ENCODE measurements around the gene REXO1.

The REXO1 gene

GRCh38 chr19:1794424-1795172, 53.7 kb downstream of the REXO1 start:
- H3K27me3 ChIP-seq (ENCODE audit: insufficient read depth, low read length), result no peaks in the 10 kb centered on the region
- H3K4me3 ChIP-seq (ENCODE audit: low read depth, low read length), result no peak overlapping the region
- no peaks in the 10 kb centered on the region for H3K79me2 ChIP-seq (ENCODE audit: control insufficient read depth, insufficient read depth, low read length, unreplicated experiment)
- no peak overlapping the region for H2AFZ ChIP-seq (ENCODE audit: low read length, unreplicated experiment)
- no peak overlapping the region for H3K27ac ChIP-seq (ENCODE audit: low read depth, low read length)
- H3K4me1 ChIP-seq (ENCODE audit: control insufficient read depth, insufficient read depth, low read length, unreplicated experiment), result no peaks in the 10 kb centered on the region
- H3K36me3 ChIP-seq (ENCODE audit: insufficient read depth, low read length), result no peaks in the 10 kb centered on the region

GRCh38 chr19:1791879-1792278, 56.4 kb downstream of the REXO1 start:
- Histone ChIP-seq H3K27me3 (ENCODE audit: insufficient read depth, low read length) (no peaks in the 10 kb centered on the region), H3K79me2 (ENCODE audit: control insufficient read depth, insufficient read depth, low read length, unreplicated experiment) (no peaks in the 10 kb centered on the region), H2AFZ (ENCODE audit: low read length, unreplicated experiment) (no peak overlapping the region), H3K27ac (ENCODE audit: low read depth, low read length) (no peak overlapping the region), H3K4me3 (ENCODE audit: low read depth, low read length) (no peak overlapping the region), H3K36me3 (ENCODE audit: insufficient read depth, low read length) (no peaks in the 10 kb centered on the region), H3K4me1 (ENCODE audit: control insufficient read depth, insufficient read depth, low read length, unreplicated experiment) (no peaks in the 10 kb centered on the region)

- no peaks in the 10 kb centered on the region for H3K79me2 ChIP-seq (ENCODE audit: control insufficient read depth, insufficient read depth, low read length, unreplicated experiment)
- no peak overlapping the region for H2AFZ ChIP-seq (ENCODE audit: low read length, unreplicated experiment)
- H3K27ac ChIP-seq (ENCODE audit: low read depth, low read length), result no peak overlapping the region
- H3K4me1 ChIP-seq (ENCODE audit: control insufficient read depth, insufficient read depth, low read length, unreplicated experiment), result no peaks in the 10 kb centered on the region
- no peak overlapping the region for H3K4me3 ChIP-seq (ENCODE audit: low read depth, low read length)
- no peaks in the 10 kb centered on the region for H3K27me3 ChIP-seq (ENCODE audit: insufficient read depth, low read length)
- no peaks in the 10 kb centered on the region for H3K36me3 ChIP-seq (ENCODE audit: insufficient read depth, low read length)
Observed at GRCh38 chr19:1790054-1790792, 58.1 kb downstream of the REXO1 start.

- Histone ChIP-seq H3K4me1 (ENCODE audit: control insufficient read depth, insufficient read depth, low read length, unreplicated experiment) (no peaks in the 10 kb centered on the region), H3K4me3 (ENCODE audit: low read depth, low read length) (no peak overlapping the region), H3K36me3 (ENCODE audit: insufficient read depth, low read length) (no peaks in the 10 kb centered on the region), H2AFZ (ENCODE audit: low read length, unreplicated experiment) (no peak overlapping the region), H3K79me2 (ENCODE audit: control insufficient read depth, insufficient read depth, low read length, unreplicated experiment) (no peaks in the 10 kb centered on the region), H3K27me3 (ENCODE audit: insufficient read depth, low read length) (no peaks in the 10 kb centered on the region), H3K27ac (ENCODE audit: low read depth, low read length) (no peak overlapping the region)
Observed at GRCh38 chr19:1789261-1790041, 58.8 kb downstream of the REXO1 start.

GRCh38 chr19:1787116-1787515, 61.2 kb downstream of the REXO1 start:
- H2AFZ ChIP-seq (ENCODE audit: low read length, unreplicated experiment), result no peak overlapping the region
- H3K79me2 ChIP-seq (ENCODE audit: control insufficient read depth, insufficient read depth, low read length, unreplicated experiment), result no peaks in the 10 kb centered on the region
- H3K4me1 ChIP-seq (ENCODE audit: control insufficient read depth, insufficient read depth, low read length, unreplicated experiment), result no peaks in the 10 kb centered on the region
- H3K36me3 ChIP-seq (ENCODE audit: insufficient read depth, low read length), result no peaks in the 10 kb centered on the region
- H3K4me3 ChIP-seq (ENCODE audit: low read depth, low read length), result no peak overlapping the region
- no peak overlapping the region for H3K27ac ChIP-seq (ENCODE audit: low read depth, low read length)
- peaks cover 10% of the 10 kb centered on the region; the same call in 1 of the 2 replicates for H3K27me3 ChIP-seq (ENCODE audit: insufficient read depth, low read length)

GRCh38 chr19:1786668-1787067, 61.6 kb downstream of the REXO1 start:
- H3K79me2 ChIP-seq (ENCODE audit: control insufficient read depth, insufficient read depth, low read length, unreplicated experiment), result no peaks in the 10 kb centered on the region
- no peak overlapping the region for H3K4me3 ChIP-seq (ENCODE audit: low read depth, low read length)
- H2AFZ ChIP-seq (ENCODE audit: low read length, unreplicated experiment), result no peak overlapping the region
- H3K27ac ChIP-seq (ENCODE audit: low read depth, low read length), result no peak overlapping the region
- H3K27me3 ChIP-seq (ENCODE audit: insufficient read depth, low read length), result peaks cover 10% of the 10 kb centered on the region; the same call in 1 of the 2 replicates
- no peaks in the 10 kb centered on the region for H3K36me3 ChIP-seq (ENCODE audit: insufficient read depth, low read length)
- no peaks in the 10 kb centered on the region for H3K4me1 ChIP-seq (ENCODE audit: control insufficient read depth, insufficient read depth, low read length, unreplicated experiment)

- H3K27me3 ChIP-seq (ENCODE audit: insufficient read depth, low read length), result peaks cover 10% of the 10 kb centered on the region; the same call in 1 of the 2 replicates
- H3K79me2 ChIP-seq (ENCODE audit: control insufficient read depth, insufficient read depth, low read length, unreplicated experiment), result no peaks in the 10 kb centered on the region
- no peak overlapping the region for H3K27ac ChIP-seq (ENCODE audit: low read depth, low read length)
- no peak overlapping the region for H3K4me3 ChIP-seq (ENCODE audit: low read depth, low read length)
- no peak overlapping the region for H2AFZ ChIP-seq (ENCODE audit: low read length, unreplicated experiment)
- H3K4me1 ChIP-seq (ENCODE audit: control insufficient read depth, insufficient read depth, low read length, unreplicated experiment), result no peaks in the 10 kb centered on the region
- H3K36me3 ChIP-seq (ENCODE audit: insufficient read depth, low read length), result no peaks in the 10 kb centered on the region
Observed at GRCh38 chr19:1785310-1785709, 63.0 kb downstream of the REXO1 start.

- Histone ChIP-seq H3K27me3 (ENCODE audit: insufficient read depth, low read length) (peaks cover 16% of the 10 kb centered on the region; the same call in 1 of the 2 replicates), H2AFZ (ENCODE audit: low read length, unreplicated experiment) (no peak overlapping the region), H3K4me3 (ENCODE audit: low read depth, low read length) (no peak overlapping the region), H3K79me2 (ENCODE audit: control insufficient read depth, insufficient read depth, low read length, unreplicated experiment) (no peaks in the 10 kb centered on the region), H3K27ac (ENCODE audit: low read depth, low read length) (no peak overlapping the region), H3K4me1 (ENCODE audit: control insufficient read depth, insufficient read depth, low read length, unreplicated experiment) (no peaks in the 10 kb centered on the region), H3K36me3 (ENCODE audit: insufficient read depth, low read length) (no peaks in the 10 kb centered on the region)
Observed at GRCh38 chr19:1783874-1784273, 64.4 kb downstream of the REXO1 start.

- Histone ChIP-seq H3K79me2 (ENCODE audit: control insufficient read depth, insufficient read depth, low read length, unreplicated experiment) (no peaks in the 10 kb centered on the region), H2AFZ (ENCODE audit: low read length, unreplicated experiment) (no peak overlapping the region), H3K36me3 (ENCODE audit: insufficient read depth, low read length) (no peaks in the 10 kb centered on the region), H3K27me3 (ENCODE audit: insufficient read depth, low read length) (peaks cover 19% of the 10 kb centered on the region), H3K27ac (ENCODE audit: low read depth, low read length) (no peak overlapping the region), H3K4me1 (ENCODE audit: control insufficient read depth, insufficient read depth, low read length, unreplicated experiment) (no peaks in the 10 kb centered on the region), H3K4me3 (ENCODE audit: low read depth, low read length) (no peak overlapping the region)
Observed at GRCh38 chr19:1783354-1783753, 64.9 kb downstream of the REXO1 start.

GRCh38 chr19:1782521-1782920, 65.8 kb downstream of the REXO1 start:
- H3K4me3 ChIP-seq (ENCODE audit: low read depth, low read length), result no peak overlapping the region

More at GRCh38 chr19:1782521-1782920, 65.8 kb downstream of the REXO1 start:
- Histone ChIP-seq H3K36me3 (ENCODE audit: insufficient read depth, low read length) (no peaks in the 10 kb centered on the region), H3K27me3 (ENCODE audit: insufficient read depth, low read length) (peaks cover 23% of the 10 kb centered on the region), H3K4me1 (ENCODE audit: control insufficient read depth, insufficient read depth, low read length, unreplicated experiment) (no peaks in the 10 kb centered on the region), H2AFZ (ENCODE audit: low read length, unreplicated experiment) (no peak overlapping the region), H3K79me2 (ENCODE audit: control insufficient read depth, insufficient read depth, low read length, unreplicated experiment) (no peaks in the 10 kb centered on the region), H3K27ac (ENCODE audit: low read depth, low read length) (no peak overlapping the region)
